Muscle of back (tissue), 13 donors: ENCODE results near the gene VILL. TPM values are rescaled to one million over a fixed set of nuclear protein-coding genes. Genes with fewer than 3 reads are reported as not detected.

Source experiments
- DNase-seq, 3 donors: peaks; one replicate each; pipeline versions ENCODE4 v3.0.0 to v3.0.0-alpha.2; 2013
- long read RNA-seq, 9 donors: transcript quantifications; one replicate each; lab custom pipeline, GENCODE V29; 2026
- polyA plus RNA-seq, 10 donors: library from polyadenylated mRNA; unstranded; fragments of 120-200 nt; gene quantifications; one replicate each; pipeline ENCODE4 v1.2.1, GENCODE V29; 2013; ENCODE audit not compliant: insufficient read length in 10 of 10

The VILL gene
- 1 to 10 TPM; 3.5 to 8.1 (median 5.2) TPM for polyA plus RNA-seq
- long read RNA-seq, donor 1, result 0 reads
- long read RNA-seq, donor 2, result 0 reads
- long read RNA-seq, donor 3, result 0 reads
- long read RNA-seq, donor 4, result 0 reads
- long read RNA-seq, donor 5, result 0 reads
- long read RNA-seq, donor 6, result 0 reads
- long read RNA-seq, donor 7, result 0 reads
- long read RNA-seq, donor 8, result 0 reads
- long read RNA-seq, donor 9, result 0 reads

GRCh38 chr3:37990527-37990926, at the start of gene VILL:
TSS of gene VILL (plus strand) at chr3:37990786. CDS start at chr3:37993673, 2,887 bp downstream.
- no peak for DNase-seq

- DNase-seq, result no peak
Observed at GRCh38 chr3:37941608-37942508, 48.7 kb upstream of the VILL start.

GRCh38 chr3:37942646-37943045, 47.9 kb upstream of the VILL start:
- no peak for DNase-seq

GRCh38 chr3:37943126-37943525, 47.5 kb upstream of the VILL start:
- DNase-seq, result no peak

- DNase-seq, result no peak
Observed at GRCh38 chr3:37943631-37944314, 46.8 kb upstream of the VILL start.

GRCh38 chr3:37944391-37944842, 46.2 kb upstream of the VILL start:
- DNase-seq, result no peak

- DNase-seq, result peak in 1 of 3 donors; percentile 58
Observed at GRCh38 chr3:37945156-37945806, 45.3 kb upstream of the VILL start.

- peak in 1 of 3 donors; percentile 67 for DNase-seq
Observed at GRCh38 chr3:37945807-37946530, 44.6 kb upstream of the VILL start.

- no peak for DNase-seq
Observed at GRCh38 chr3:37946531-37946889, 44.1 kb upstream of the VILL start.

- DNase-seq, result peak in 2 of 3 donors; percentile 50 to 73
Observed at GRCh38 chr3:37949866-37950265, 40.7 kb upstream of the VILL start.

GRCh38 chr3:37952564-37952963, 38.0 kb upstream of the VILL start:
- DNase-seq, result no peak

GRCh38 chr3:37953226-37953625, 37.4 kb upstream of the VILL start:
- DNase-seq, result no peak

- DNase-seq, result no peak
Observed at GRCh38 chr3:37953707-37954394, 36.7 kb upstream of the VILL start.

GRCh38 chr3:37954881-37955280, 35.7 kb upstream of the VILL start:
- no peak for DNase-seq

- no peak for DNase-seq
Observed at GRCh38 chr3:37955918-37956707, 34.5 kb upstream of the VILL start.

GRCh38 chr3:37956723-37957538, 33.7 kb upstream of the VILL start:
- no peak for DNase-seq

GRCh38 chr3:37957539-37957936, 33.0 kb upstream of the VILL start:
- no peak for DNase-seq

GRCh38 chr3:37961622-37962431, 28.8 kb upstream of the VILL start:
- peak in 1 of 3 donors; percentile 40 for DNase-seq
